ENCODE results near the gene STRIP1.
A peak's percentile ranks its signal among the peaks of the same experiment; 100 is the strongest.

The STRIP1 gene

GRCh38 chr1:110050602-110051261 lies 16.3 kb downstream of the STRIP1 start:
- peaks cover 36% of the 10 kb centered on the region for H3K36me3 Mint-ChIP-seq
- no peaks in the 10 kb centered on the region for H3K9me3 Mint-ChIP-seq
- peaks cover 5% of the 10 kb centered on the region for H3K4me1 Mint-ChIP-seq
- H3K4me3 Mint-ChIP-seq, result no peak overlapping the region
- ATAC-seq (ENCODE audit: low read depth) (no peak), DNase-seq (ENCODE audit: low spot score in 2 of 2) (no peak)
- no peak overlapping the region for H3K27ac Mint-ChIP-seq
- H3K27me3 Mint-ChIP-seq, result no peaks in the 10 kb centered on the region

GRCh38 chr1:110051262-110051648 lies 16.8 kb downstream of the STRIP1 start:
- no peak overlapping the region for H3K27ac Mint-ChIP-seq
- no peaks in the 10 kb centered on the region for H3K9me3 Mint-ChIP-seq
- peaks cover 35% of the 10 kb centered on the region for H3K36me3 Mint-ChIP-seq
- ATAC-seq (ENCODE audit: low read depth) (no peak), DNase-seq (ENCODE audit: low spot score in 2 of 2) (no peak)
- H3K27me3 Mint-ChIP-seq, result no peaks in the 10 kb centered on the region
- H3K4me1 Mint-ChIP-seq, result peaks cover 5% of the 10 kb centered on the region
- no peak overlapping the region for H3K4me3 Mint-ChIP-seq

GRCh38 chr1:110053552-110054428 lies 19.4 kb downstream of the STRIP1 start:
- DNase-seq (ENCODE audit: low spot score in 2 of 2) (peak; percentile 74), ATAC-seq (ENCODE audit: low read depth) (peak; percentile 78)
- peaks cover 5% of the 10 kb centered on the region for H3K4me1 Mint-ChIP-seq
- no peak overlapping the region for H3K4me3 Mint-ChIP-seq
- H3K9me3 Mint-ChIP-seq, result no peaks in the 10 kb centered on the region
- peaks cover 37% of the 10 kb centered on the region for H3K36me3 Mint-ChIP-seq
- H3K27ac Mint-ChIP-seq, result no peak overlapping the region
- H3K27me3 Mint-ChIP-seq, result no peaks in the 10 kb centered on the region

GRCh38 chr1:110055493-110056284 lies 21.3 kb downstream of the STRIP1 start:
- no peak overlapping the region for H3K27ac Mint-ChIP-seq
- H3K4me3 Mint-ChIP-seq, result no peak overlapping the region
- H3K27me3 Mint-ChIP-seq, result no peaks in the 10 kb centered on the region
- H3K36me3 Mint-ChIP-seq, result peaks cover 36% of the 10 kb centered on the region
- peaks cover 5% of the 10 kb centered on the region for H3K4me1 Mint-ChIP-seq
- no peak for ATAC-seq (ENCODE audit: low read depth)
- DNase-seq (ENCODE audit: low spot score in 2 of 2), result no peak
- H3K9me3 Mint-ChIP-seq, result no peaks in the 10 kb centered on the region

GRCh38 chr1:110056285-110056683 lies 21.9 kb downstream of the STRIP1 start:
- no peak for DNase-seq (ENCODE audit: low spot score in 2 of 2)
- peaks cover 5% of the 10 kb centered on the region for H3K4me1 Mint-ChIP-seq
- H3K36me3 Mint-ChIP-seq, result peaks cover 36% of the 10 kb centered on the region
- ATAC-seq (ENCODE audit: low read depth), result no peak
- H3K27me3 Mint-ChIP-seq, result no peaks in the 10 kb centered on the region
- H3K9me3 Mint-ChIP-seq, result no peaks in the 10 kb centered on the region
- no peak overlapping the region for H3K4me3 Mint-ChIP-seq
- no peak overlapping the region for H3K27ac Mint-ChIP-seq

GRCh38 chr1:110056776-110057175 lies 22.4 kb downstream of the STRIP1 start:
- Mint-ChIP-seq H3K9me3 (no peaks in the 10 kb centered on the region), H3K36me3 (peaks cover 37% of the 10 kb centered on the region)
- DNase-seq (ENCODE audit: low spot score in 2 of 2), result no peak

GRCh38 chr1:110057963-110058518 lies 23.6 kb downstream of the STRIP1 start:
- DNase-seq (ENCODE audit: low spot score in 2 of 2) (no peak), ATAC-seq (ENCODE audit: low read depth) (no peak)
- Mint-ChIP-seq H3K27ac (no peak overlapping the region), H3K4me3 (no peak overlapping the region), H3K27me3 (no peaks in the 10 kb centered on the region), H3K4me1 (peaks cover 5% of the 10 kb centered on the region), H3K9me3 (no peaks in the 10 kb centered on the region), H3K36me3 (peaks cover 34% of the 10 kb centered on the region)

More at GRCh38 chr1:110056776-110057175, 22.4 kb downstream of the STRIP1 start:
- no peak overlapping the region for H3K4me3 Mint-ChIP-seq
- H3K4me1 Mint-ChIP-seq, result peaks cover 5% of the 10 kb centered on the region
- H3K27ac Mint-ChIP-seq, result no peak overlapping the region
- ATAC-seq (ENCODE audit: low read depth), result no peak
- H3K27me3 Mint-ChIP-seq, result no peaks in the 10 kb centered on the region

- H3K27ac Mint-ChIP-seq, result no peak overlapping the region
- H3K9me3 Mint-ChIP-seq, result no peaks in the 10 kb centered on the region
- H3K27me3 Mint-ChIP-seq, result no peaks in the 10 kb centered on the region
- peaks cover 4% of the 10 kb centered on the region for H3K4me1 Mint-ChIP-seq
- DNase-seq (ENCODE audit: low spot score in 2 of 2), result no peak
- ATAC-seq (ENCODE audit: low read depth), result no peak
- no peak overlapping the region for H3K4me3 Mint-ChIP-seq
- H3K36me3 Mint-ChIP-seq, result peaks cover 30% of the 10 kb centered on the region
These were observed 24.2 kb downstream of the STRIP1 start for GRCh38 chr1:110058591-110058990.

GRCh38 chr1:110059133-110059863 lies 24.9 kb downstream of the STRIP1 start:
- Mint-ChIP-seq H3K4me1 (no peaks in the 10 kb centered on the region), H3K4me3 (no peak overlapping the region), H3K9me3 (no peaks in the 10 kb centered on the region), H3K36me3 (peaks cover 26% of the 10 kb centered on the region), H3K27ac (no peak overlapping the region), H3K27me3 (no peaks in the 10 kb centered on the region)
- ATAC-seq (ENCODE audit: low read depth), result no peak
- DNase-seq (ENCODE audit: low spot score in 2 of 2), result no peak

GRCh38 chr1:110060034-110060661 lies 25.7 kb downstream of the STRIP1 start:
- no peaks in the 10 kb centered on the region for H3K4me1 Mint-ChIP-seq
- no peaks in the 10 kb centered on the region for H3K9me3 Mint-ChIP-seq
- no peak overlapping the region for H3K4me3 Mint-ChIP-seq
- H3K27me3 Mint-ChIP-seq, result no peaks in the 10 kb centered on the region
- ATAC-seq (ENCODE audit: low read depth), result peak; percentile 85
- H3K36me3 Mint-ChIP-seq, result peaks cover 22% of the 10 kb centered on the region
- H3K27ac Mint-ChIP-seq, result no peak overlapping the region
- peak; percentile 69 to 72 for DNase-seq (ENCODE audit: low spot score in 2 of 2)

GRCh38 chr1:110060662-110061060 lies 26.2 kb downstream of the STRIP1 start:
- ATAC-seq (ENCODE audit: low read depth) (no peak), DNase-seq (ENCODE audit: low spot score in 2 of 2) (no peak)
- H3K27me3 Mint-ChIP-seq, result no peaks in the 10 kb centered on the region
- H3K36me3 Mint-ChIP-seq, result peaks cover 21% of the 10 kb centered on the region
- H3K9me3 Mint-ChIP-seq, result no peaks in the 10 kb centered on the region
- H3K27ac Mint-ChIP-seq, result no peak overlapping the region
- H3K4me3 Mint-ChIP-seq, result no peak overlapping the region
- no peaks in the 10 kb centered on the region for H3K4me1 Mint-ChIP-seq

- ATAC-seq (ENCODE audit: low read depth) (no peak), DNase-seq (ENCODE audit: low spot score in 2 of 2) (no peak)
- no peaks in the 10 kb centered on the region for H3K9me3 Mint-ChIP-seq
- no peaks in the 10 kb centered on the region for H3K4me1 Mint-ChIP-seq
- peaks cover 2% of the 10 kb centered on the region for H3K27me3 Mint-ChIP-seq
- H3K4me3 Mint-ChIP-seq, result no peak overlapping the region
- H3K27ac Mint-ChIP-seq, result no peak overlapping the region
- peaks cover 19% of the 10 kb centered on the region for H3K36me3 Mint-ChIP-seq
These were observed 26.9 kb downstream of the STRIP1 start for GRCh38 chr1:110061341-110061740.

GRCh38 chr1:110062612-110063011 lies 28.2 kb downstream of the STRIP1 start:
- H3K4me3 Mint-ChIP-seq, result no peak overlapping the region
- no peaks in the 10 kb centered on the region for H3K9me3 Mint-ChIP-seq
- H3K27ac Mint-ChIP-seq, result no peak overlapping the region
- H3K4me1 Mint-ChIP-seq, result no peaks in the 10 kb centered on the region
- ATAC-seq (ENCODE audit: low read depth) (no peak), DNase-seq (ENCODE audit: low spot score in 2 of 2) (no peak)
- peaks cover 5% of the 10 kb centered on the region for H3K27me3 Mint-ChIP-seq
- H3K36me3 Mint-ChIP-seq, result peaks cover 12% of the 10 kb centered on the region

Measured in memory B cell (primary cell).